ENCODE measurements around the gene SLC12A8.

GRCh38 chr3:125189378-125190165, 23.0 kb downstream of the SLC12A8 start:
- TF ChIP-seq, protein P1, sequence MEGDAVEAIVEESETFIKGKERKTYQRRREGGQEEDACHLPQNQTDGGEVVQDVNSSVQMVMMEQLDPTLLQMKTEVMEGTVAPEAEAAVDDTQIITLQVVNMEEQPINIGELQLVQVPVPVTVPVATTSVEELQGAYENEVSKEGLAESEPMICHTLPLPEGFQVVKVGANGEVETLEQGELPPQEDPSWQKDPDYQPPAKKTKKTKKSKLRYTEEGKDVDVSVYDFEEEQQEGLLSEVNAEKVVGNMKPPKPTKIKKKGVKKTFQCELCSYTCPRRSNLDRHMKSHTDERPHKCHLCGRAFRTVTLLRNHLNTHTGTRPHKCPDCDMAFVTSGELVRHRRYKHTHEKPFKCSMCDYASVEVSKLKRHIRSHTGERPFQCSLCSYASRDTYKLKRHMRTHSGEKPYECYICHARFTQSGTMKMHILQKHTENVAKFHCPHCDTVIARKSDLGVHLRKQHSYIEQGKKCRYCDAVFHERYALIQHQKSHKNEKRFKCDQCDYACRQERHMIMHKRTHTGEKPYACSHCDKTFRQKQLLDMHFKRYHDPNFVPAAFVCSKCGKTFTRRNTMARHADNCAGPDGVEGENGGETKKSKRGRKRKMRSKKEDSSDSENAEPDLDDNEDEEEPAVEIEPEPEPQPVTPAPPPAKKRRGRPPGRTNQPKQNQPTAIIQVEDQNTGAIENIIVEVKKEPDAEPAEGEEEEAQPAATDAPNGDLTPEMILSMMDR (IDR thresholded peaks at IDR 0.05 in 4 of 5, conservative IDR thresholded peaks at IDR 0.05 in 1 of 5) = no peak
- no peak for TF ChIP-seq POLR2A (IDR thresholded peaks at IDR 0.05)
